SK-N-MC (cell line): ENCODE results near the gene ERFL.

Source experiments
- EZH2 ChIP-seq: fragments of 200-600 bp; sonication (generic); IDR thresholded peaks from one replicate; pipeline ENCODE4 v1.6.1; 2017; ENCODE audit warnings: antibody characterized with exemption
- POLR2AphosphoS5 ChIP-seq: IDR thresholded peaks from 2 replicates; pipeline ENCODE4 v1.6.1; 2012; ENCODE audit warnings: mild to moderate bottlenecking, low read depth, low read length, borderline replicate concordance

- TF ChIP-seq POLR2AphosphoS5 (no peak), EZH2 (no peak)
These were observed 2.8 kb downstream of the ERFL start for GRCh38 chr19:41925208-41926003.
